GM19372 (cell line): Measurements from ENCODE around the gene SPATA3.

Source experiments
- ATAC-seq: cut with Tn5 transposase; IDR thresholded peaks from one replicate; pipeline ENCODE4 v1.9.1; 2021; ENCODE audit warnings: mild to moderate bottlenecking, low read depth, moderate library complexity; ENCODE audit not compliant: unreplicated experiment

SPATA3 gene

DNA sequence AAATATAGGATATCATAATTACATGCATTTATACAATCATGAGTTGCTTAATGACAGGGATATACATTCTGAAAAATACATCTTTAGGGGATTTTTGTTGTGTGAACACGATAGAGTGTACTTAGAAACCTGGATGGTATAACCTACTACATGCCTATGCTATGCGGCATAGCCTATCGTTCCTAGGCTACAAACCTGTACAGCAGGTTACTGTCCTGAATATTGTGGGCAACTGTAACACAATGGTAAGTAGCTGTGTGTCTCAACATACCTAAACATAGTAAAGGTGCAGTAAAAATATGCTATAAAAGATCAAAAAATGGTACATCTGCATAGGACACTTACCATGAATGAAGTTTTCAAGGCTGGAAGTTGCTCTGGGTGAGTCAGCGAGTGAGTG, 47.9 kb downstream of the SPATA3 start:
- ATAC-seq, result no peak

DNA sequence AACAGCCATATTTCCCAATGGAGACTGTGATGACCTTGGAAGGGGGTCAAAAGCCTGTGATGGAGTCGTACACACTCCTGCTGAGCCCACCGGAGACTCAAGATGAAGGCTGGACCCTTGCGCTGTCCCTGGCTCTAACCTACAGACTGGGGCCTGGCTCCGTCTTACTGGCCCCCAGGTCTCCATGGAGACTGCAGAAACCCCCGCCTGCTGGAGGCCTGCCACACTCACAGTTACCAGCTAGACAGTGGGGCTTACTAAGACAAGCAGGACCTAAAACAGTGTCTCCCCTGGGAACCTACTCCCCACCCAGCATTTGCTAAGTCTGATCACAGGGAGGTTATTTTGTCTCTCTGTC, 51.0 kb downstream of the SPATA3 start:
- no peak for ATAC-seq

DNA sequence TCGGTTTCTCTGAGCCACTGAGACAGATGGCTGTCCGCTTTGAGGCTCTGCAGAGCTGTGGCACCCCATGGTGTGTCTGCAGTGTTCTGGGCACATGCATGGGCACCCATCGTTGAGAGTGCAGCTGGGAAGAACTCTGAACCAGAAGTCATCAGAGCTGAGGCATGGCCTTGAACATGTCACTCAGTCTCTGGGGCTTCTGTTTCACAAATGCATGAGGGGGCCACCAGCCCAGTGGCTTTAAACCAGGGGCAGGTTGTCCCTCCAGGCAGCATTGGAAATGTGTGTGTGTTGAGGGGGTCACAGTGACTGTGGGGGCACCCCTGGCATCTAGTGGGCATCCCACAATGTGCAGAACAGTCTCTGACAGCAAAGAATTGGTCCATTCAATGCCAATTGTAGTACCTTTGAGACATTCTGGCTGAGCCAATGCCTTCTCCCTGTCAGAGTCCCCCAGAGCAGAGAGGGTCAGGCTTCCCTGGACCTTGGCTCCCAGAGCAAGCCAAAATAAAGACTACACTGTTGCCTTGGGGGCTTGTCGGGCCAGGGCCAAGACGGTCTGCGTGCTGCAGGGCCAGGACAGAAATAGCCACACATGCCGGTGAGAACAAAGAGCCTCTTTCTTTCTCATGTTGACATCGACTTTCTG, 51.5 kb downstream of the SPATA3 start:
- ATAC-seq, result no peak

DNA sequence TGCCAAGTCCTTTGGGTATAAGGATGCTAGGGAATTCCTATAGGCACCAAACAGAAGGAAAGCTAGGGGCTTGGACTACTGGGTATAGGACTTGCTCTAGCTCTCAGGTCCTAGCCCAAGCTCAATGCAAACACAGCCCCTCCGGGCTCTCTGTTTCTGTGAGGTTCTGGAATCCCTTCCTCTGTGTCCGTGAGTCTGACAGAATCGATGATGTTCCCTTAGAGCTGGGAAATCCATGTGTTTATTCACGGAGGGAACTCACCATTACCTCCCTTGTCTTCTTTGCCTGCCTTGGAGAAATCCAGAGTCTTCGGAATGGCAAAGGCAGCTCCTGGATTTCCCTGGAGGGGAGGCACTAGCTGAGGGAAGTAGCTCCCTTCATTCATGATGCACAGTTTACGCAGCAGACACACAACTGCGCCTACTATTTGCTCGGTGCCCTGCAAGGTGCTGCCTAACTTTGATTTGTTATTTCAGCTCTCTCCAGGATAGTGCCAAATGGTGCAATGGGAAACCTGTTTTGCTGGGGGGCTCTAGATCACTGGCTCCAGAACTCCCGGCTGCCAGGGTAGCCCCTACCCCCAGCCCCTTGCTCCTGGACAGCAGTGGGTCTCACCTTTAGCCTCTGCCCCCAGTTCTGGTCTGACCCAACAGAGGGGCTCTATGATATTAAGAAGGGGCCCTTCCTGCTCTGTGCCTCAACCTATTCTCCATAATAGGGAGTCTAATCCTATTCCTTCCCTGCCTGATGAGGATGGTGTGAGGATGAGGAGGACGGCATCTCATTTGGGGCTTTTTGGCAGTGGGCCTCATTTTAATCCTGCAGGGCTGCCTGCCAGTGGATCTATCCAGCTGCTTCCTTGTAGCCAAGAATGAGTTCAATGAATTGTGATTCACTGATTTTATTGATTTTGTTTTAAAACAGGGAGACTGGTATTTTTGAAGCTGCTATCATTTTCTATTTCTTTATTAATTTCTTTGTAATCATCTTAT, 52.3 kb downstream of the SPATA3 start:
- no peak for ATAC-seq

DNA sequence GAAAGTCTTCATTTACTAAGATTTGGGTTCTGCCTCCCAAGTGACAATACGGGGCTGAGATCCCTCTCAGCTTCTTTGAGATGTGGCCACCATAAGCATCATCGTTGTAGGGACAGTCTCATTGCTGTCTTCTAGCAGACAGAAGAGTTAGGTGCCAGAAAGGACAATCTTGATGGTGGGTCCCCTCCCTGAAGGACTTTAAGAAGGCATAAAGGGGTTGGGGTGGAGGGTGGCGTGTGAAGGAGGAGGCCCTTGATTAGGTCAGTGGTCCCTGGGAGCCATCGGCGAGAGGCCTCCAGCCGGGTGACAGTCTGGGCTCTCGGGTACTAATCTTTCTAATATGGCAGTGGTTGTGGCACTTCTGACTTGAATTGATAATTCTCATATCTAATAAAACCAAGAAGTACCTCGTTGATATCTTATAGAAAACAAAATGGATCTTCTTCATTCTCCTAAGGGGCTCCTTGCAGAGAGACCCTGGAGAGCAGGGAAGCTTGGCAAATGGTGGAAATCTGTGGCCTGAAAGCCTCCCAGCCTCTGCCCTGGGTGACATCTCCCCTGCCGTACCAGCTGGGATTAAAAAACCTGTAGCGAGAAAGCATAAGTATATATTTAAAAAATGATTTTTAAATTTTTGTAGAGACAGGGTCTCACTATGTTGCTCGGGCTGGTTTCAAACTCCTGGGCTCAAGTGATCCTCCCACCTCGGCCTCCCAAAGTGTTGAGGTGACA, 53.5 kb downstream of the SPATA3 start:
- no peak for ATAC-seq

DNA sequence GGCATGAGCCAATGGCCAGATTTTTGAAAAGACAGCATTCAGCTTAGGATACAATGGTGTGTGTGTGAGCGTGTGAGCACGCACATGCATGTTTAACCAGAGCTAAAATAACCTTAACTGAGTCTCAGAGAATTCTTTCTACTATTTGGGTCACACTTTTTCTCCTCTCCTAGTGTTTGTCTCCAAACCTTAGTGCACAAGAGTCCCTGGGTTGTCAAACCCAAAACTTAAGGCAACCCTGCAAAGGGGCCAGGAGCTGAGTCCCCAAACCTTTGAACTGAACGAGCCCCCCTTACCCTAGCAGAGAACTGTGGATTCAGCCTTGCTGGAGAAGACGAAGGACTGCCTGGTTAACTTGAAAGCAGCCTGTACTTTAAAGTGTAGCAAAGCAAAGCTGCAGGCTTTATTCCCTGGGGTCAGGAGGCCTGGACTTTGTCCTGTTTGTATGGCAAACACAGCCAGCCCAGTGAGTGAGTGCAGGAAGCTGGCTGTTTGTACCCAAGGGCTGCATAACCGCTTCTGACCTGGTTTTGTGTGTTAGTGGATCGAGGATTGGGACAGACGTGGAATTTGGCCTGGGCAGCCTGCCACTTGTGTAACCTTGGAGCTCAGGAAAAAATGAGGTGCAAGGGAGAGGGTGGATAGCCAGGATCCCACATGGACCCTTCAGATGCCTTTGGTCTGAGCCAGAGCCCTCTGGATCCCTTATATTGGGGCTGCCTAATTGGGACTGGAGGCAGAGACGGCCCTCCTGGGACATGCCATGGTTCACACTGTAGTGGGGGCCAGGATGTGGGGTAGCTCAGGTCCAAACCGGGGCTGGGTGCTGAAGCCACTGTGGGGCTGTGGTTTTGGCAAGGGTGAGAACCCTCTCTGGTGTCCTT, 54.3 kb downstream of the SPATA3 start:
- no peak for ATAC-seq

DNA sequence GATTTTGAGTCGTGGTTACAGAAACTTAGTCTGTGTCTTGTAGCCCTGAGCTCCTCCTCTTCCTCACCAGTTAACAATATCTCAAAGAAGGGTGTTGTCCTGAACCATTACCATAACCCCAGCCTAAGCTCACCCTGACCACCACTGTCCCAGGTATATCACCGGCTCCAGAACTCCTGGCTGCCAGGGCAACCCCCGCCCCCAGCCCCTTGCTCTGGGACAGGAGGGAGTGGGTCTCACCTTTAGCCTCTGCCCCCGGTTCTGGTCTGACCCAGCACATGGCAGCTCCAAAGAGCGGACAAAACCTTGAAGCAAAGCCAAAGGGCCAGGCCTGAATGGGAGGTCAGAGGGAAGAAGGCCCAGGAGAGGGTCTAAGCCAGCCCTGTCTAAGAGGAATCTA, 55.2 kb downstream of the SPATA3 start:
- ATAC-seq, result no peak

DNA sequence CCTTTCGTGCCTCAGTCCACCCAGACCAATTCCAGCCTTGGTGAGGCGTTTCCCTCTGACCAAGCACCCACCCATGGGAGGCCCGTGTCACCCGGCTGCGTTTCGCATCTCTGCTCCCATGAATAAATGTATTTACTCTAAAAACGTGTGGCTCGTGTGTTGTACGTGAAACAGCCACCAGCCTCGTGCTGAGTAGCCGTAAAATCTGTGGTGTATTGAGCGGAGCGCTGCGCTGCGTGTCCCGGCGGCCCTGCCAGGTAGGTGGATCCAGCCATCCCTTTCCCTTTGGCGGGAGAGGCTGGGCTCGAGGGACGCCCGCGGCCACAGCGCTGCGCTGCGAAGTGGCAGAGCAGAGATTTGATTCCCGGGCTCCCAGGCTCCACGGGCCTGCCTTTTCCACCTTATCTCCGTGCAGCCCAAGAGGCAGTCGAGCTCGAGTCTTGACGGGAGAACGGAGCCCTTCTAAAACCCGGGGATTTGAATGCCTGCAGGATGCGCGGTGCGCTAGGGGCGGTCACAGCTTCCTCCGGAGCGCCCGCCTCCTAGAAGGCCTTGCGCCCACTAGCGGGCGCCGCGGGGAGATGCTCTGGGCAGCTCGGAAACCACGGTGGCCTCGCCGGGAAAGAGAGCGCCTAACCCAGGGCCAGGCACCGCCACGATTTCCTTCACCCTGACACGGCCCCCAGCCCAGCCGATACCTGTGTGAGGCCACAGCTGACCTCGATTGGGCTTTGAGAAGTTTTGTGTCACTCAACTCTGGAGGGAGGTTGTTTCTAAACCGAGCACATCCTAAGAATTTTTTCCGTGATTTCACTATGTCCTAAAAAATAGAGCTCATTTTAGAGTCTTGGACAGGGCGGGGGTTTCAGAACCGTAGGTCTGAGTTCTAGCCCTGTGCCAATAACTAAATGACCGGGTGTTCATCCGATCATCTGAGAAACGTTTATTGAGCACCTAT, 56.9 kb downstream of the SPATA3 start:
- peak; percentile 56 for ATAC-seq

DNA sequence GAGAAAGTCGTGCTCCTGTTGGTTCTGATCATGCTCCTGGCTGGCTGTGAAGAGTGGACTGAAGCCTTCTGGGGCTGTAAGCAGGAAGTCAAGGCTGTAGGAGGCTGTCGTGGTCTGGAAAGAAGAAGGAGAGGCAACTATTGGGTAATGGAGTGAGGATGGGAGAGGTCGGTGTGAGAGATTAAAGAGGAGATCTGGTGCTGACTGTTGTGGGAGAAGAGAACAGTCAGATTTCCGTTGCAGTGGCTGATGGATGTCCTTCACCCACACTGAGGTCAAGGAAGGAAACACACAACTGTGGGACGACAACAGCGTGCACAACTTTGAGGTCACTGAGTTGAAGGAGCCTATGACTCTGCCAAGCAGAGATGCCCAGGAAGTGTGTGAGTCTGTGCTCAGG, 57.9 kb downstream of the SPATA3 start:
- no peak for ATAC-seq

DNA sequence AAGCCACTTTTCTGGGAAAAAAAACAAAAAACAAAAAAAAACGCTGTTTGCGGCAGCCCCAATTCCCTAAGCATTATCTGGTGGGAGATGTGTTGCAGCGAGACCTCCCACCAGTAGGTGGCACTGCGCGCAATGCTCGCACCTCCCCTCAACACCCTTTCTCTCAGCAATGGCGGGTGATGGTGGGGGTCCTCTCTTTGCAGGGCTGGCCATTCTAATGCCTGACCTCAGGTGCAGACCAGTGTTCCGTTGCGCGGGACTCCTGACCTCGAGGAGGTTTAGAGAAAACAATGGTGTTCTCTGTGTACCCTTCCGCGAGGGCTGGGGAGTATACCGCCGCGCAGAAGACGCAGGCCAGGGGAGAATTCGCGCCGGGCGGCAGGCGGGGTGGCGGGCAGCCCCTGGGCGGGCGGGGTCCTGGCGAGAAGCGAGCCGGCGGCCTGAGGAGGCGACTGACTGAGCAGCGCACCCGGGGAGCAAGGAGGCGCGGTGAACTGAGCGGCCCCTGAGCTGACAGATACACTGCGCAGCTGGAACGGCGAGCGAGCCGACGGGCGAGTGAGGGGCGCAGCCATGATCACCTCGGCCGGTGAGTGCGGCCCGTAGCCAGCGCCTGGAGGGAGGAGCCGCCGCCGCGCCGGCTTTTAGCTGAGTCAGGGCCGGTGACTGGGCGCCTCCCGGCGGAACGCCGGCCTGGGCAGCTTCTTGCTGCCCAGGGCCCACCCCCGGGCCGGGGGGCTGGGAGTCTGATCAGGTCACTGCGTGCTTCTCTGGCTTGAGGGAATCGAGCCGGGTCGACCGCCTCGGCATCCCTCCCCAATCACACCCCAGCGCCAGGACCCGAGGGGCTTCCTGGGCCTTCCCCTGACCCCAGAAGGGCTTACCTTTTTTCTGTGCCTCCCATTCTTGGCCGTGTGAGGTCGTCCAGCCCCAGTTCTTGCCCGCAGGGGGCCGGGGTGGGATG, 60.8 kb downstream of the SPATA3 start, which contains the start of gene PSMD1:
Gene PSMD1 (plus strand): TSS at position 415 of the 964 bp plus-strand sequence. CDS start 159 bp downstream, at position 574.
- peak; percentile 61 for ATAC-seq

DNA sequence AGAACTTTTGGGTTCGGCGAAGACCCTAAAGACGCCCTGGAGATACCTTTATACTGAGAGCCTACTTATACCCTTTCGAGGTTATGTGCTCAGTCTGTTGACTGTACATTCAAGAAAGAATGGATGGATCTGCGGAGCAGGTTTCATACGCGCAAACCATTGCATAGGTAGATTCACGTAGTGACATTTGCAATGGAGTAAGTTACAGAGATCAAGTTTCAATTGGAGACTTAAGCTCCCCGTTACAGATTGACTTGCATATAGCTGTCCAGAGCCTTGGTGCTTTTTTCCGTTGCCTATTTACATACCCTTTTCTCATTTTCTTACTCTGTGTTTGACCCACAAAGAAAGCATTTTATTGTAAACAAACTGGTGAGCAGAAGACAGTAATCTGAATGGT, 61.7 kb downstream of the SPATA3 start:
- no peak for ATAC-seq
